ENCODE results near the gene SORBS1.

Gene SORBS1

DNA sequence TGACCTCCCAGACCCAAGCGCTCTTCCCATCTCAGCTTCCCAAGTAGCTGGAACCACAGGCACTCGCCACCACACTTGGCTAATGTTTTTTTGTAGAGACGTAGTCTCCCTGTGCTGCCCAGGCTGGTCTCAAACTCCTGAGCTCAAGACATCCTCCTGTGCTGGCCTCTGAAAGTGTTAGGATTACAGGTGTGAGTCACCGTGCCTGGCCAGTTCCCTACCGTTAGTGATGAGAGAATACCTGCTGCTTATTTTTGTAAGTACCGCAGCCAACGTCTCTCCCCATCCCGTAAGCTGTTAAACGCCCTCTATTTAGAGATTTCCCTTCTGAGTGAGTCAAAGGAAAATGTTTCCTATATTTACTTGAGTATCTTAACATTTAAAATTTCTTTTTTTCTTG is 231.9 kb downstream of the SORBS1 start:
- DNase-seq (ENCODE audit: low spot score) = no peak
- TF ChIP-seq, protein P1, sequence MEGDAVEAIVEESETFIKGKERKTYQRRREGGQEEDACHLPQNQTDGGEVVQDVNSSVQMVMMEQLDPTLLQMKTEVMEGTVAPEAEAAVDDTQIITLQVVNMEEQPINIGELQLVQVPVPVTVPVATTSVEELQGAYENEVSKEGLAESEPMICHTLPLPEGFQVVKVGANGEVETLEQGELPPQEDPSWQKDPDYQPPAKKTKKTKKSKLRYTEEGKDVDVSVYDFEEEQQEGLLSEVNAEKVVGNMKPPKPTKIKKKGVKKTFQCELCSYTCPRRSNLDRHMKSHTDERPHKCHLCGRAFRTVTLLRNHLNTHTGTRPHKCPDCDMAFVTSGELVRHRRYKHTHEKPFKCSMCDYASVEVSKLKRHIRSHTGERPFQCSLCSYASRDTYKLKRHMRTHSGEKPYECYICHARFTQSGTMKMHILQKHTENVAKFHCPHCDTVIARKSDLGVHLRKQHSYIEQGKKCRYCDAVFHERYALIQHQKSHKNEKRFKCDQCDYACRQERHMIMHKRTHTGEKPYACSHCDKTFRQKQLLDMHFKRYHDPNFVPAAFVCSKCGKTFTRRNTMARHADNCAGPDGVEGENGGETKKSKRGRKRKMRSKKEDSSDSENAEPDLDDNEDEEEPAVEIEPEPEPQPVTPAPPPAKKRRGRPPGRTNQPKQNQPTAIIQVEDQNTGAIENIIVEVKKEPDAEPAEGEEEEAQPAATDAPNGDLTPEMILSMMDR (IDR thresholded peaks at IDR 0.05; ENCODE audit: extremely low read depth, insufficient read depth, missing control alignments) = no peak
- in situ Hi-C loops (cut with MboI; ENCODE audit: low pct_unique_long_range_greater_than_20kb, low sequenced_read_pairs, unreplicated experiment) = no loop called here

DNA sequence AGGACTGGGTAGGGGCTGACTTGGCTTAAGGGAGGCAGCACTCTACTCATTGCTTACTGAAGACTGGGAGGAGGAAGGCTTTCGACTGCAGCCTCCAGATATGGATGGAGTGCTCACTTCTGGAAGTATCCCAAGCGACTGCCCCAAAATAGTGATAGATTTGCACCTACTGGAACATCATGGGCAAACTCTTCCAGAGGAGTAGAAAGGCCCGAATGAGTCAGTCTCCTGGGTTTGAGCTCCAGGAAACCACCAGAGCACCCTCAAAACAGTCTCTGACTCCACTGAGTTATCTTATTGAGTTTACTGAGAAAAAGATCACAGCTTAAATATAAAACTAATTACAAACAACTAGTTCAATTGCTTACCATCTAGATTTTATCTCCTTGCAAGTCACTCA is 233.2 kb downstream of the SORBS1 start:
- in situ Hi-C loops (cut with MboI; ENCODE audit: low pct_unique_long_range_greater_than_20kb, low sequenced_read_pairs, unreplicated experiment) = no loop called here
- TF ChIP-seq, protein P1 (IDR thresholded peaks at IDR 0.05; ENCODE audit: extremely low read depth, insufficient read depth, missing control alignments) = no peak
- no peak for DNase-seq (ENCODE audit: low spot score)

DNA sequence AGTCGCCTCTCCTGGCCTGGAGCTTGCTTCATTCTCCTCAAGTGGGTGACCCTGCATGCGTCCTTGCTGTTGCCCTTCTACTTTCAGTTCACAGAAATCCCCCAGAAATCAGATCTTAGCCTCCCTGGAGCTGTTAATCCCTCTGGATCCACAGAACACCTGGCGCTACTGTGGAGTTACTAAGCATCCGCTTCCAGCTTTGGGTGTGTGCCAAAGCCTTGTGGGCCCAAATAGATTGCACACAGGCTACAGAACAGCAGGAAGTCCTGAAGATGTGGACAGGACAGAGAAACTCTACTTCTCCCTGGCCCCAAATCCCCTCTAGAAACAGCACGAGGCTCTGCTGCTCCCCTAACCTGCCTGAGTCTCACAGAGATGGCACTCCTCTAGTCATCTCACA is 233.8 kb downstream of the SORBS1 start:
- TF ChIP-seq, protein P1 (IDR thresholded peaks at IDR 0.05; ENCODE audit: extremely low read depth, insufficient read depth, missing control alignments) = no peak
- no peak for DNase-seq (ENCODE audit: low spot score)
- in situ Hi-C loops (cut with MboI; ENCODE audit: low pct_unique_long_range_greater_than_20kb, low sequenced_read_pairs, unreplicated experiment) = no loop called here

DNA sequence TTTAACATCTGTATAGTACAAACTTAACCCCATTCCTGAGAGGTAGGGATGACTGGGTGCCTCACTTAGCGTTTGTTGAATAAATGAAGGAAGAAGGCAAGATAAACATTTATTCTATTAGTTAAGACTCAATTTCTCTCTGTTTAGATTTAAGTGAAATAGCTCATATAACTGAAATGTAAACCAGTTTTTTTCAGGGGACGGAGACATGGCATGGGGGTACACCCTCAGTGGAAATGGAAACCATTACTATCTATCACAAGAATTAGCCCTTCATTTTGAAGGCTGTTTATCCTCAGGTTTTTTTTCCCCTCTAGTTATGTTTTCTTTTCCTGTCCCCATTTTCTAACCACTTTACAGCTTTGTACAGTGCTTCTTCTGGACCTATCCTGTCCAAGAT is 234.8 kb downstream of the SORBS1 start:
- DNase-seq (ENCODE audit: low spot score) = no peak
- in situ Hi-C loops (cut with MboI; ENCODE audit: low pct_unique_long_range_greater_than_20kb, low sequenced_read_pairs, unreplicated experiment) = no loop called here
- TF ChIP-seq, protein P1 (IDR thresholded peaks at IDR 0.05; ENCODE audit: extremely low read depth, insufficient read depth, missing control alignments) = no peak

DNA sequence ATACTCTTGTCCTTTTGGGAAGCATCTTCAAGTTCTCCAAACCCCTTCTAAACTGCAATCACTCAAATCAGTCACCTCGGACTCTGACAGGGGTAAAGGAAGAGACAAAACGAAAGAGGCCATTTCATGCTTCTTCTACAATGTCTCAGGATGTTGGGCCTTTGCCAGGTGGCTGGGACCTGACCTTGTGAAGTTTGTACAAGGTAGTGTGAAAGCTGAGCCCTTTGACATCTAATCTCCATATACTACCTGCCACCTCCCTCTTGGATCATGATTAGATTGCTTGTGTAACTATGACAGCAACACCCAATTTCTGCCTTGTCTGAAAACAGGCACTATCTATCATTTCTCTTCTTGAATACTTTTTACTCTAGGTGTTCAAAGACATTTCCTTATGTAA is 235.3 kb downstream of the SORBS1 start:
- DNase-seq (ENCODE audit: low spot score) = no peak
- TF ChIP-seq, protein P1 (IDR thresholded peaks at IDR 0.05; ENCODE audit: extremely low read depth, insufficient read depth, missing control alignments) = no peak
- in situ Hi-C loops (cut with MboI; ENCODE audit: low pct_unique_long_range_greater_than_20kb, low sequenced_read_pairs, unreplicated experiment) = no loop called here

DNA sequence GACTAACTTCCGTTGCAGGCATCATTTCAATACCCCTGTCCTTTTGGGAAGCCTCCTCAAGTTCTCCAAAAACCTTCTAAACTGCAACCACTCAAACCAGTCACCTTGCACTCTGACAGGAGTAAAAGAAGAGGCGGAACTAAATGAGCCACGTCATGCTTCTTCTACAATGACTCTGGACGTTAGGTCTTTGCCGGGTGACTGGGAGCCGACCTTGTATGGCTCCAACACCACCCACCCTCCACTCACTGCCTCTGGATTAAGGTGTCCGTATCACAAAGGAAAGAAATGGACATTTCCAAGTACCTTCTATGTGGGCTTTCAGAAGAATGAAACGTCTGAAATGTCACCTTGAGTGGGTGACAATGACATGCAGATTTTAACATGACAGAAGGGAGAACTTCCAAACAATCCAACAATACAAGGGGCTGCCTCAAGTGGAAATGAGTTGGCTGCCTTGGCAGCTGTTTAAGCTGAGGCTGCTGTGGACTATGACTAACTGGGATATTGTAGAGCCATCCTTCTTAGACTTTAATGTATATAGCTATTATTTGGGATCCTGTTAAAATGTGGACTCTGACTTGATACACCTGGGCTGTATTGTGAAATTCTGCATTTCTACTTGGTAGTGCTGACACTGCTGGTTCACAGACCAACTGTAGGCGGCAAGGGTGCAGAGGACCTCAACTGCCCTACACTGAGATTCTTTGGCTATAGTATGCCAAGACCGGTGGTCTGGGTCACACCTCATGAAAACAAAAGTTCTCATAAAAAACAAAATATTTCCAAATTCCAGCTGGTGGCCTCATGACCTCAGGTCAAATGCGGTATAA is 236.5 kb downstream of the SORBS1 start:
- in situ Hi-C loops (cut with MboI; ENCODE audit: low pct_unique_long_range_greater_than_20kb, low sequenced_read_pairs, unreplicated experiment) = no loop called here
- DNase-seq (ENCODE audit: low spot score) = no peak
- TF ChIP-seq, protein P1 (IDR thresholded peaks at IDR 0.05; ENCODE audit: extremely low read depth, insufficient read depth, missing control alignments) = no peak

Measured in GM13977 (cell line).